Measurements from ENCODE around the gene RAB35. TPM values are rescaled to one million over a fixed set of nuclear protein-coding genes. Genes with fewer than 3 reads are reported as not detected.

The RAB35 gene
- total and polyA plus RNA-seq, 8 donors = 8.1 to 35.4 (median 16.5) TPM

DNA sequence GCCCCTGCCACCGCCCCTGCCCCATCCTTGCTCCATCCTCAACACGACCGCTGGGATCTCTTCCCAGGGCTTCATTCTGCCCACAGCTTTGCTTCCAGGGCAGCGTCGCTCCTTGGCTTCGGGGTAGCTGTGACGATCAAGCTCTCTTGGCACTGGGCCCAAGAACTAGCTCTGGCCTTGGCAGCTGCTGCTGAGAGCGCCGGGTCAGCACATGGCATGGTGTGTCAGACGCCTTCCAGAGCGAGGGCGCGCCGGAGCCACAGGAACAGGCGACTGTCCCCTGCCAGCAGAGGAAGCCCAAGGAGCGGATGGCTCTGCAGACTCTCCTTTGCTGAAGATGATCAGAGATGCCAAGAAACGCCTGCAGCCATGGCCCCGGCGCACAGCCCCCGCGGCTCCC, 15.9 kb downstream of the RAB35 start:
- peak overlapping the region in 2 of 4 donors; percentile 12 to 38 for H3K4me3 ChIP-seq
- intact Hi-C loops (cut with DNase I; ENCODE audit: low total_unique reads) = no loop called here
- H3K9me3 ChIP-seq = no peaks in the 10 kb centered on the region
- 44 to 52% (median 46%) methylated on average over 10 to 21 of the region's 21 CpGs for WGBS, 5 donors
- TF ChIP-seq, protein P1, sequence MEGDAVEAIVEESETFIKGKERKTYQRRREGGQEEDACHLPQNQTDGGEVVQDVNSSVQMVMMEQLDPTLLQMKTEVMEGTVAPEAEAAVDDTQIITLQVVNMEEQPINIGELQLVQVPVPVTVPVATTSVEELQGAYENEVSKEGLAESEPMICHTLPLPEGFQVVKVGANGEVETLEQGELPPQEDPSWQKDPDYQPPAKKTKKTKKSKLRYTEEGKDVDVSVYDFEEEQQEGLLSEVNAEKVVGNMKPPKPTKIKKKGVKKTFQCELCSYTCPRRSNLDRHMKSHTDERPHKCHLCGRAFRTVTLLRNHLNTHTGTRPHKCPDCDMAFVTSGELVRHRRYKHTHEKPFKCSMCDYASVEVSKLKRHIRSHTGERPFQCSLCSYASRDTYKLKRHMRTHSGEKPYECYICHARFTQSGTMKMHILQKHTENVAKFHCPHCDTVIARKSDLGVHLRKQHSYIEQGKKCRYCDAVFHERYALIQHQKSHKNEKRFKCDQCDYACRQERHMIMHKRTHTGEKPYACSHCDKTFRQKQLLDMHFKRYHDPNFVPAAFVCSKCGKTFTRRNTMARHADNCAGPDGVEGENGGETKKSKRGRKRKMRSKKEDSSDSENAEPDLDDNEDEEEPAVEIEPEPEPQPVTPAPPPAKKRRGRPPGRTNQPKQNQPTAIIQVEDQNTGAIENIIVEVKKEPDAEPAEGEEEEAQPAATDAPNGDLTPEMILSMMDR (IDR thresholded peaks at IDR 0.05) = no peak
- TF ChIP-seq EP300 (IDR thresholded peaks at IDR 0.05) (no peak), POLR2AphosphoS5 (IDR thresholded peaks at IDR 0.05) (peak in 1 of 3 donors; percentile 41)
- peak overlapping the region; percentile 5 to 73 (median 69) for H3K27ac ChIP-seq
- H3K27me3 ChIP-seq = no peaks in the 10 kb centered on the region
- H3K4me1 ChIP-seq = peaks cover 26 to 55% (median 39%) of the 10 kb centered on the region in 4 donors
- peak; percentile 76 to 79 for DNase-seq
- peaks cover 61 to 98% (median 86%) of the 10 kb centered on the region in 4 donors for H3K36me3 ChIP-seq

DNA sequence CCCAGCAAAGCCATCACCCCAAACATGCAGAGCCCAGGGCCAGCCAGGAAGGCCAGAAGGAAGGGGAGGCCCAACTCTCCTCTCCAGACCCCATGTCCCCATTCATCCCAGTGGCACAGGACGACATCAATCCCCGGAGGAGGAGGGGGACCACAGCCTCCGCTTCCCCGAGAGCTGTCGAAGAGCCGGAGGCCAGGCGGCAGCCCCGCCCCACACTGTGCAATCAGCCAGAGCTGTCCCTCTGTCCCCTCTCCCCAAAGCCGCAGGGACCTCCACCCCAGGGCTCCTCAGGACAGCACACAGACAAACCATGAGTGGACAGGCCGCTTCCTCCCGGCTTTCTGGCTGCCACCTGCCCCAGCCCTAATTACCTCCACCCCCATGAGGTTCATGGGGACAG, 16.8 kb downstream of the RAB35 start:
- TF ChIP-seq POLR2A (IDR thresholded peaks at IDR 0.05) (no peak), POLR2AphosphoS5 (IDR thresholded peaks at IDR 0.05) (no peak), EP300 (IDR thresholded peaks at IDR 0.05) (no peak)
- TF ChIP-seq, protein P1 (IDR thresholded peaks at IDR 0.05) = no peak
- 93 to 96% (median 96%) methylated on average over 9 to 11 of the region's 11 CpGs for WGBS, 5 donors
- intact Hi-C loops (cut with DNase I; ENCODE audit: low total_unique reads) = no loop called here

GRCh38 chr12:120098756-120099470, 17.6 kb downstream of the RAB35 start:
- DNase-seq = no peak
- Histone ChIP-seq H3K9me3 (no peaks in the 10 kb centered on the region), H3K27me3 (no peaks in the 10 kb centered on the region), H3K4me1 (peaks cover 26 to 43% (median 34%) of the 10 kb centered on the region in 4 donors), H3K27ac (no peak overlapping the region), H3K4me3 (no peak overlapping the region), H3K36me3 (peaks cover 62 to 98% (median 89%) of the 10 kb centered on the region in 4 donors)
- no peak for TF ChIP-seq POLR2A (IDR thresholded peaks at IDR 0.05)
- TF ChIP-seq POLR2AphosphoS5 (IDR thresholded peaks at IDR 0.05) = no peak
- TF ChIP-seq, protein P1 (IDR thresholded peaks at IDR 0.05) = no peak
- TF ChIP-seq EP300 (IDR thresholded peaks at IDR 0.05) = no peak
- intact Hi-C loops (cut with DNase I; ENCODE audit: low total_unique reads) = no loop called here
- 94 to 97% (median 95%) methylated on average over 28 to 36 of the region's 36 CpGs for WGBS, 5 donors

More for the DNA sequence above, 16.8 kb downstream of the RAB35 start:
- Histone ChIP-seq H3K36me3 (peaks cover 55 to 98% (median 89%) of the 10 kb centered on the region in 4 donors), H3K4me3 (no peak overlapping the region), H3K27ac (peak overlapping the region in 1 of 5 donors; percentile 69), H3K27me3 (no peaks in the 10 kb centered on the region), H3K9me3 (no peaks in the 10 kb centered on the region), H3K4me1 (peaks cover 26 to 47% (median 37%) of the 10 kb centered on the region in 4 donors)
- no peak for DNase-seq

- 94 to 95% (median 94%) methylated on average over 34 of the region's 34 CpGs for WGBS, 5 donors
- no peak for TF ChIP-seq EP300 (IDR thresholded peaks at IDR 0.05)
- no peak for TF ChIP-seq POLR2A (IDR thresholded peaks at IDR 0.05)
- TF ChIP-seq POLR2AphosphoS5 (IDR thresholded peaks at IDR 0.05) = no peak
- TF ChIP-seq, protein P1 (IDR thresholded peaks at IDR 0.05) = no peak
- Histone ChIP-seq H3K4me1 (peaks cover 14 to 37% (median 18%) of the 10 kb centered on the region in 4 donors), H3K4me3 (no peak overlapping the region), H3K27me3 (no peaks in the 10 kb centered on the region), H3K9me3 (no peaks in the 10 kb centered on the region), H3K27ac (no peak overlapping the region), H3K36me3 (peaks cover 52 to 98% (median 87%) of the 10 kb centered on the region in 4 donors)
- intact Hi-C loops (cut with DNase I; ENCODE audit: low total_unique reads) = no loop called here
- no peak for DNase-seq
Observed at GRCh38 chr12:120096671-120097202, 19.8 kb downstream of the RAB35 start.

Data from stomach (tissue), 9 donors.